ENCODE results near the gene ELAVL1. TPM values are rescaled to one million over a fixed set of nuclear protein-coding genes. Genes with fewer than 3 reads are reported as not detected.

The ELAVL1 gene
- total and polyA plus RNA-seq, 9 of the 15 experiments (the other 6 are each of a cell fraction or from before 2014, with no cell fraction given) = 4.3 to 172 (median 69.2) TPM

DNA sequence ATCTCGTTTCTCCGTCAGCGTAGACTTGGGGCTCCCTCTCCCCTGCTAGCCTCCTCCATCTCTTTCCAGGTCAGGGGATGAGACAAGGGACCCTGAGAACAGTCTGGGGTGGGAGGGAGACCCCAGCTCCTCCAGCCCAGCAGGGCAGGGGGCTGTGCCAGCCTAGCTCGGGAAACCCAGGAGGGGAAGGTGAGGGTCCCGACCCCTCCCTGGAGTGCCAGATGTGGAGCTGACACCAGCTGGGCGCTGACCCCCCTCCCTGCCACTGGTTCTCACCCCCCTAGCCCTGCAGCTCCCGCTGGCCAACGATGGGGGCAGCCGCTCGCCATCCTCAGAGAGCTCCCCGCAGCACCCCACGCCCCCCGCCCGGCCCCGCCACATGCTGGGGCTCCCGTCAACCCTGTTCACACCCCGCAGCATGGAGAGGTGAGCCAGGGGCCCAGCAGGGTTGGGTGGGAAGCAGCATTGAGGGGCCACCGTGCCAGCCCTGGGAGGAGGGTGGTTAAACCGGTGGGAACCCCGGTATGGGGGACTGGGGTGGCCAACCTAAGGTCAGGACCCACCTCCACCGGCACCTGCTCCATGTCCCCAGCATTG lies 95.9 kb downstream of the ELAVL1 start:
- in situ Hi-C loops (cut with MboI) (no loop called here), intact Hi-C loops (cut with micrococcal nuclease) (no loop called here)
- H3K27ac ChIP-seq (ENCODE audit: extremely low read depth, low read depth, low read length) = no peak overlapping the region
- H3K9me3 ChIP-seq (replicated peaks; ENCODE audit: control insufficient read depth, insufficient read depth, low read depth, low read length) = no peaks in the 10 kb centered on the region
- H4K20me1 ChIP-seq (replicated peaks; ENCODE audit: control insufficient read depth, insufficient read depth, low read length) = no peaks in the 10 kb centered on the region
- H3K4me1 ChIP-seq (replicated peaks in 1 of 2; ENCODE audit: control insufficient read depth in 2 of 2, insufficient read depth in 2 of 2, low read length in 2 of 2) = peaks cover 7 to 92% of the 10 kb centered on the region in 2 experiments; a peak in 4 of 5 replicates
- peaks cover 38% of the 10 kb centered on the region for H3K79me2 ChIP-seq (ENCODE audit: control insufficient read depth, insufficient read depth, low read length)
- H3K27me3 ChIP-seq (ENCODE audit: control insufficient read depth in 2 of 2, insufficient read depth in 2 of 2, low read length in 2 of 2) = no peaks in the 10 kb centered on the region
- ChIA-PET POLR2A (interaction anchor here (0.6 kb wide), 1 partner anchor 40 kb away, joined by 3 read pairs; no protein-coding TSS in a partner anchor), CTCF (ENCODE audit: low intra/inter-chr PET ratio) (no interaction called here)
- H3K36me3 ChIP-seq (ENCODE audit: control insufficient read depth, insufficient read depth, low read length) = peaks cover 61% of the 10 kb centered on the region; the same call in 2 of the 3 replicates
- BruUV-seq (replicated peaks) = no TSS peak
- TF ChIP-seq FOS (IDR thresholded peaks at IDR 0.05; ENCODE audit: extremely low read depth, insufficient read length) = no peak
- TF ChIP-seq ARHGAP35 (IDR thresholded peaks at IDR 0.05; ENCODE audit: partially characterized antibody) = no peak
- TF ChIP-seq NBN (IDR thresholded peaks at IDR 0.05; ENCODE audit: low read depth) = no peak
- no peak for TF ChIP-seq SOX6 (IDR thresholded peaks at IDR 0.05)
- TF ChIP-seq POLR2H (tag; IDR thresholded peaks at IDR 0.05; ENCODE audit: low read depth) = no peak
- TF ChIP-seq MEF2D (tag; conservative IDR thresholded peaks at IDR 0.05; ENCODE audit: low read depth) = no peak
- no peak for TF ChIP-seq THRAP3 (IDR thresholded peaks at IDR 0.05; ENCODE audit: borderline replicate concordance)
- TF ChIP-seq NUFIP1 (IDR thresholded peaks at IDR 0.05; ENCODE audit: partially characterized antibody) = no peak
- no peak for TF ChIP-seq STAT5A (IDR thresholded peaks at IDR 0.05; ENCODE audit: borderline replicate concordance, low read length)
- no peak for TF ChIP-seq POLR3A (IDR thresholded peaks at IDR 0.05; ENCODE audit: borderline replicate concordance, extremely low read depth, insufficient read depth, insufficient read length)
- no peak for TF ChIP-seq ZNF655 (CRISPR knock-in tag; IDR thresholded peaks at IDR 0.05)
- TF ChIP-seq DDX20 (tag; IDR thresholded peaks at IDR 0.05; ENCODE audit: low read depth) = no peak
- no peak for DNase-seq (ENCODE audit: extremely low read depth in 1 of 4, low spot score in 3 of 4)
- WGBS (ENCODE audit: insufficient coverage, low coverage, missing lambda C conversion rate) = 97% methylated on average over 5 of the region's 21 CpGs
- H3K9me1 ChIP-seq (ENCODE audit: control insufficient read depth, insufficient read depth, low read length) = peaks cover 6% of the 10 kb centered on the region
- no peak for FAIRE-seq
- ATAC-seq = no peak
- peak overlapping the region in 1 of 2 experiments; percentile 2; a peak in 1 of 4 replicates for H3K9ac ChIP-seq (ENCODE audit: insufficient read depth in 1 of 2, low read depth in 2 of 2, low read length in 2 of 2)
- no peak overlapping the region for H3K4me2 ChIP-seq (ENCODE audit: insufficient read depth, low read length)
- H2AFZ ChIP-seq (ENCODE audit: low read depth, low read length) = no peak overlapping the region
- no peak overlapping the region for H3K4me3 ChIP-seq
